HL-60/S4 (cell line): ENCODE results near the gene PAK5.

Source experiments
- in situ Hi-C: fragments of 300-500 bp; cut with MboI; formaldehyde crosslinking; loops from 2 replicates; pipeline ENCODE4 v1.14.3; 2022; ENCODE audit warnings: low sequenced_read_pairs

The PAK5 gene

GRCh38 chr20:9532069-9532838 lies 306.6 kb downstream of the PAK5 start:
- in situ Hi-C loops = no loop called here

DNA sequence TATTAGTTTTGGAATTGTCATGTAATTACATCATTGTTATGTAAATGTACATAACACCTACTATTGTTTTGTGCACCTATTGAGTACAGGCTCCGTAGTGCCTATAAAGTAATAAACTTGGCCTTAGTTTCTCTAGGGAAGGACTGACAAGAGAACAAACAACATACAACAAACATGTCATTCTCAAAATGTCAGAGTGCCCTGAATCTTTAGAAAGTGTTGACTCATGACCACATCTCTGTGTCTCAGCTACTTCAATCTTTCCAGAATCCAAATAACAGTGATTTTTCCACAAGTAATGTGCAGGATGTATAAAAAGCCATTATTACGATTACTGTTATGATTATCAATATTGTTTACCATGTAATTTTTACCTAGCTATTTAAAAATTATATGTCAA lies 307.3 kb downstream of the PAK5 start:
- in situ Hi-C loops = no loop called here

DNA sequence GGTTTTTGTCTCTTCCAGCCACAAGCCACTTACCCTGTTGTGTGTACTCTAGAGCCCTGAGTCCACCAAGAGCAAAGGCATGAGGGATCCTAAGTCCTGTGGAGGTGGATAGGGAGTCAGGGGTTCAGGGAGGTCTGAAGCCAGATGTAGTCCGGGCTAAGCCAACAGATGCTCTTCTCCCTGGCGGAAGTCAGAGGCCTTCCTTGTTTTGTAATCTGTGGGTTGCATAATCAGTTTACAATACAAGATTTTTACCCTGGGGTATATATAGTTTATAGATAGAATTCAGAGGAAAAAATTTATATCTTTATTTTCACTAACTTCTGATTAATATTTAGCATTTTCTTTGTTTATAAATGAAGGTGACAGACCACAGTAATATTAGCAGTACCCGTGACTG lies 315.2 kb downstream of the PAK5 start:
- in situ Hi-C loops = no loop called here

- in situ Hi-C loops = no loop called here
These were observed 318.8 kb downstream of the PAK5 start for GRCh38 chr20:9520086-9520485.

DNA sequence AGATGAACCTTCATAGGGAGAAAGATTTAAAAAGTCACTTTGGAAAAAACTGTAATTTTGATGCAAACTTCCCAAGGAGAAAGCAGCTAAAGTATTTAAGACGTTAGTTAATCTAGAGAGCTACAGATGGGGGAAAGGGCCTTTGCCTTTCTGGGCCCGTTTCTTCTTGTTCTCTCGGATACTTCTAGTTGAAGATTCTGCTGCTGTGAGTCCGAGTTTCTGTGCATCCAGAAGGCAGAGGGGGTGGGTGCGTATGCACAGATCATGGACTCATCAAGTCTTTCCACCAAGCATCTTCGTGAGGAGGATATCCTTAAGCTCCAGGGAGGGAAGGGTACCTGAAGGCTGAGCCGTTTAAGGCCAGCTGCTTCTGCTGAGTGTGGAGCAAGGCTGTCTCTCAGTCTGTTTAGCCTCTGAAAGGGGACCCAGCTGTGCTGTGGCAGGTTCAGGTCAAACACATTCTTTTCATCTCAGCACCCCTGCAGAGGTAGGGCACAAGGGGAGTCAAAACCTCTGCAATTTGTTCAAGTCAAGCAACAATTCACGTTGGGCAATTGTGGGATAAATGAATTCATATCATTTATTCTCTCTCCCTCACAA lies 320.2 kb downstream of the PAK5 start:
- in situ Hi-C loops = no loop called here

DNA sequence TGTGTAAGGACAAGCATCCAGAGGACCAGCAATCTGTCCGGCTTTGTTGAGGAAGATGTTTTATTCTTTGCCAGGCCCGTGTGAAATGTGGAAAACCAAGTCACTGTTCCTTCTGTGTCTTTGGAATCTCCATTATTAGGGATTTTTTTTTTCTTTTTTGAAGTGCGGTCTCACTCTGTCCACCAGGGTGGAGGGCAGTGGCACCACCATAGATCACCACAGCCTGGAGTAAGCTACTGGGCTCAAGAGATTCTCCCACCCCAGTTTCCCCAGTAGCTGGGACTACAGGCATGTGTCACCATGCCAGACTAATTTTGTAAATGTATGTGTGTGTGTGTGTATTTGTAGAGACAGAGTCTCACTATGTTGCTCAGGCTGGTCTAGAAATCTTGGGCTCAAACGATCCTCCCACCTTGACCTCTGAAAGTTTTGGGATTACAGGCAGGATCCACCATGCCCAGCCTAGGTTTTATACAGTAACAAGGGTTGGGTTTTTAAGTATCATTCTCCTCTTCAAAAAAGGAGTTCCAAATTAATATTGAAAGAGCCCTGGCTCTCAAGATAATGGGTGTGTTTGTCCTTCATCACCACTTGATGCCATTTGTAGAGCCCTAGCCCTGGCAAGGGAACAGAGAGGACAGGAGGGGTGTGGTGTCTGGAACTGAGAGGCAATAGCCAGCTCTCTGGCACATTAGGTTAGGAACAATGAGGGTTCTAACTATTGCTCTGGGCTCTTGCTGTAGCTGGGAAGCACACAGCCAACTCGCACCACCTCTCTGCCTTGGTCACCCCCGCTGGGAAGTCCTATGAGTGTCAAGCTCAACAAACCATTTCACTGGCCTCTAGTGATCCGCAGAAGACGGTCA lies 321.3 kb downstream of the PAK5 start:
- in situ Hi-C loops = no loop called here

DNA sequence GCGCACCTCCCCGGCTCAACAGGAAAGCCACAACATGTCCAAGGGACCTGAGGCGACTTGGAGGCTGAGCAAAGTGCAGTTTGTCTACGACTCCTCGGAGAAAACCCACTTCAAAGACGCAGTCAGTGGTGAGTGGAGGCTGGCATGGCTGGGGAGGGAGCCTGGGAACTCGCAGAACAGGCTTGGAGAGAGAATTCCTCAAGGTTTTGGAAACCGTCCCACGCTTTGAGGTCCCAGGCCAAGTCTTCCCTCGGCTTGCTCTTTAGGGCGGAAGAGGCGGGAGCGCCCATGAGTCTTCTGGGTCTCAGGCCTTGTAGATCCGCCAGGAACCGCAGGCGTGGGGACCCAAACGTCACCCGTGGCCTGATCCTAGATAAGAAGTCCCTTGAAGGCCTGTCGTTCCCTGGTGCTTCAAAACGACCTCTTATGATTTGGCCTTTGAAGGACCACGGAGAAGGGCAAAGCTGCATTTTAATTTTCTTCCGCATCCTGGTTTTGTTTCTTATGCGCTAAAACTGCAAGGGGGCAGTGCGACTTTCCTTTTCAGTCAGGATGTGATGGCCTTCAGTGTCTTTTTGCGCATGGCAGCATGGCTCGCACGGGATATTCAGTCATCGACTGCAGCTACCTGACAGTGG lies 322.5 kb downstream of the PAK5 start:
- in situ Hi-C loops = no loop called here

DNA sequence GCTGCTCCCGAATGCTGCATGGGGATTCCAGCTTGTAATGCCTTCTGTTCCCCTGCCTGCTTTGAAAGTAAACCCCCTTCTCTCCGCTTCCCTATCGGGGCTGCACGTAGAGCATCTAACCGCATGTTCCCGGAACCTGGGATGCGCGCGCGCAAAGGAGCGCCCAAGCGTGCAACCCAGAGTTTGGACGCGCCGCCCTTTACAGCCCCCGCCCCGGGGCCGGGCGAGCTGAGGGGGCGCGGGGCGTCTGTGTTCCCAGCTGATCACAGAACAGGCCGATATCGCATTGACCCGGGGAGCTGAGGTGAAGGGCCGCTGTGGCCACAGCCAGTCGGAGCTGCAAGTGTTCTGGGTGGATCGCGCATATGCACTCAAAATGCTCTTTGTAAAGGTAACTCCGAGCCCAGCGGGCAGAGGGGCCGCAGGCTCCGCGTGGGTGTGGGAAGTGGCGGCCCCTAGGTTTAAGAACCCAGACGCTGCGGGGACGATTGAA lies 323.1 kb downstream of the PAK5 start:
- in situ Hi-C loops = no loop called here

DNA sequence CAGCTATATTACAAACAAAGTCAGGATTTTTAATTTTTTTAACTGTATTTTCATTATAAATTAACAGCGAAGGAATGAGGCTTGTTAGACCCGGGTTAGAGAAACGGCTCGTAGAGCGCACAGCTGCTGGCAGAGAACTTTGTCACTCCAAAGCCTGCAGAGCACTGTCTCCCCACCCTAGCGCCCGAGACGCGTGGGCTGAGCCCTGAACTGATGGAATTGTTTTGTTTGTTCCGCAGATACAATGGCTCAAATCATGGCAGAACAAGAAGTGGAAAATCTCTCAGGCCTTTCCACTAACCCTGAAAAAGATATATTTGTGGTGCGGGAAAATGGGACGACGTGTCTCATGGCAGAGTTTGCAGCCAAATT lies 323.7 kb downstream of the PAK5 start:
- in situ Hi-C loops = no loop called here

DNA sequence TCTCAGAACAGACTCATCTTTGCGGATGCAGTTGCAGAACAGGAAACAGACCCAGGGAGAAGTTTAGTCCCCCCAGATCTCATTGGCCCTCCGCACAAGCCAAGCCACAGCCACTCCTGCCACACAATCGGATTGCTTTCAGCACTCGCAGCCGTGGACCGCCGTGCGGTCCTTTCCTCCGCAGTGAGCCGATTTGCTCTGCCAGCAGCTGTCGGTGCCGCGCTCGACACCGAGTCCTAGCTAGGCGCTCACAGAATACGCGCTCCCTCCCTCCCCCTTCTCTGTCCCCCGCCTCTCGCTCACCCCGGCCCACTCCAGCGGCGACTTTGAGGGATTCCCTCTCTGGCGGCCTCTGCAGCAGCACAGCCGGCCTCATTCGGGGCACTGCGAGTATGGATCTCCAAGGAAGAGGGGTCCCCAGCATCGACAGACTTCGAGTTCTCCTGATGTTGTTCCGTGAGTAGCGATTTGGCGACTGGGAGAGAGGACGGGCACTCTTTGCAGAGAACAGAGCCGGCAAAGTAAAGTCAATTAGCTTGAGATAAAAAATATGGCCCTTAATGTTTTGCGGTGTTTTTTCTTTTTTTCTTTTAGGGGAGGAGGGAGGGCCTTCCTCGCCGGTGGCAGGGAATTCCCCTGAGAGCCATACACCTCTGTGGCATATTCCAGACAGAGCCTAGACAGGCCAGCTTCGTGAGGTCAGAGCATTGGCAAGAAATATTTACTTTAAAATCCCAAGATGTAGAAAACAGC lies 324.2 kb downstream of the PAK5 start, which contains the start of gene LAMP5:
Gene LAMP5 (plus strand): TSS at position 130 of the 753 bp plus-strand sequence. CDS start 263 bp downstream, at position 393.
- in situ Hi-C loops = no loop called here

GRCh38 chr20:9514072-9514460 lies 324.8 kb downstream of the PAK5 start:
- in situ Hi-C loops = no loop called here

GRCh38 chr20:9510911-9511310 lies 328.0 kb downstream of the PAK5 start:
- in situ Hi-C loops = no loop called here

- in situ Hi-C loops = no loop called here
These were observed 329.6 kb downstream of the PAK5 start for GRCh38 chr20:9509246-9509645.

DNA sequence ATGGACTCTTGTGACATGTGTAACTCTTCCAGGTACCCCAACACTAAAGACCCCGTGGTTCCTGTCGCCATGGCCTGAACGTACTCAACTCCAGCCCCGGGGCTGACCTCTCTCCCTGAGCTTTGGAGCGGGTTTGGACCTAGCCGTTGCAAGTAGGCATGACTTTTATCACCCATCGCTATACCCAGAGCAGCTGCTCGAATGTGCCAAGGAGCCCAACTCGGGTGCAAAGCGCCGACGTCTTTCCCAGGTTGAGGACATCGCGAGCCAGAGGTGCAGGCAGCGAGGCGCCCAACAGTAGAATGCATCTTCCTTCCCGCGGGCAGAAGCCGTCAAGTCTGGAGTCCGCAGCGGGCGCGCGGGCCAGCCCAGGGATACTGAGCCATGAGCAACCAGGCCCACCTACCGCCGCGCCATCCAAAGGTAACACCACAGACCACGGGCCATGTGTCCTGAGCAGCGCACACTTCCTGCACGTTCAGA lies 330.1 kb downstream of the PAK5 start:
- in situ Hi-C loops = no loop called here

GRCh38 chr20:9508240-9508661 lies 330.6 kb downstream of the PAK5 start:
- in situ Hi-C loops = no loop called here

- in situ Hi-C loops = no loop called here
These were observed 331.2 kb downstream of the PAK5 start for GRCh38 chr20:9507544-9508239.

DNA sequence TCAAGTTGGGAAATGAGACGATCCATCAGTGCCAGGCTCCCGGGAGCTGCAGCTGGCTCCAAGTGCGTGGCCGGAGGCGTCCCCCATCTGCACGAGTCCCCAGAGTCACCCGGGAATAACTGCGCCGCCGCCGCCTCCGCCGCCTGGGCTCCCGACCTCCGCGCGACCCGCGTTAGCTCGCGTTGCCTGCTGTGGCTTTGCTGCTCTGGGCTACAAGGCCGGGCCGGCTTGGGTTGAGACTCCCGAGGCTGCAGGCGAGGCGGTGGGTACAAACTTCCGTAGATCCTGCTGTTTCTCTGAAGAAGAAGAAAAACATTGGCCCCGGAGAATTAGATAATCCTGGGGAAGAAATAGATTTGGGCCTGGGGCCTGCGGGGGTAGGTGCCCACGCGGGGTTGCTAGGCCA lies 331.9 kb downstream of the PAK5 start:
- in situ Hi-C loops = no loop called here

GRCh38 chr20:9506280-9506821 lies 332.5 kb downstream of the PAK5 start:
- in situ Hi-C loops = no loop called here

- in situ Hi-C loops = no loop called here
These were observed 335.2 kb downstream of the PAK5 start for GRCh38 chr20:9503526-9504245.
